Skin epidermis (tissue), 12 donors: ENCODE data around the gene KCNA10.
"Not testable (repeated sequence)": the region's sequence is repeated elsewhere in the genome, so short reads cannot be mapped to it uniquely, and the experiment has no call there.

Source experiments
- H3K27ac ChIP-seq, 21 experiments: fragments of 200-600 bp; sonication (generic) in 11 of 21; one replicate each; pipeline ENCODE4 v1.5.0; 2020; ENCODE audit warnings: mild to moderate bottlenecking in 3 of 21, inconsistent platforms in 2 of 21, moderate library complexity in 2 of 21
- H3K4me3 ChIP-seq, 7 experiments: fragments of 200-600 bp; sonication (generic) in 2 of 7; one replicate each; pipeline ENCODE4 v1.5.0; 2020; ENCODE audit warnings: inconsistent platforms in 2 of 7, mild to moderate bottlenecking in 2 of 7, moderate library complexity in 1 of 7

The KCNA10 gene

GRCh38 chr1:110538921-110539320 lies 19.9 kb upstream of the KCNA10 start:
- Histone ChIP-seq H3K4me3 (no peak overlapping the region), H3K27ac (no peak overlapping the region)

- no peak overlapping the region for H3K27ac ChIP-seq
- no peak overlapping the region for H3K4me3 ChIP-seq
Measured at GRCh38 chr1:110538075-110538474, 19.1 kb upstream of the KCNA10 start.

- Histone ChIP-seq H3K4me3 (no peak overlapping the region), H3K27ac (no peak overlapping the region)
Measured at GRCh38 chr1:110535985-110536384, 17.0 kb upstream of the KCNA10 start.

- no peak overlapping the region for H3K27ac ChIP-seq
- H3K4me3 ChIP-seq: no peak overlapping the region
Measured at GRCh38 chr1:110533230-110533629, 14.3 kb upstream of the KCNA10 start.

- H3K4me3 ChIP-seq: no peak overlapping the region
- H3K27ac ChIP-seq: no peak overlapping the region
Measured at GRCh38 chr1:110529011-110529410, 10.0 kb upstream of the KCNA10 start.

GRCh38 chr1:110526201-110526780 lies 7.3 kb upstream of the KCNA10 start:
- no peak overlapping the region for H3K27ac ChIP-seq
- no peak overlapping the region for H3K4me3 ChIP-seq

- H3K27ac ChIP-seq: no peak overlapping the region
- no peak overlapping the region for H3K4me3 ChIP-seq
Measured at GRCh38 chr1:110525249-110525595, 6.2 kb upstream of the KCNA10 start.

- H3K27ac ChIP-seq: no peak overlapping the region
- H3K4me3 ChIP-seq: no peak overlapping the region
Measured at GRCh38 chr1:110524311-110525248, 5.6 kb upstream of the KCNA10 start.

GRCh38 chr1:110523011-110523410 lies 4.0 kb upstream of the KCNA10 start:
- H3K4me3 ChIP-seq: no peak overlapping the region
- H3K27ac ChIP-seq: no peak overlapping the region

GRCh38 chr1:110522560-110522959 lies 3.6 kb upstream of the KCNA10 start:
- H3K27ac ChIP-seq: no peak overlapping the region

GRCh38 chr1:110520827-110521226 lies 1.9 kb upstream of the KCNA10 start:
- Histone ChIP-seq H3K4me3 (no peak overlapping the region), H3K27ac (no peak overlapping the region)

More at GRCh38 chr1:110522560-110522959, 3.6 kb upstream of the KCNA10 start:
- no peak overlapping the region for H3K4me3 ChIP-seq

- no peak overlapping the region for H3K4me3 ChIP-seq
- H3K27ac ChIP-seq: no peak overlapping the region
Measured at GRCh38 chr1:110515891-110516290, 3.1 kb downstream of the KCNA10 start.

- Histone ChIP-seq H3K4me3 (no peak overlapping the region), H3K27ac (no peak overlapping the region)
Measured at GRCh38 chr1:110515041-110515440, 3.9 kb downstream of the KCNA10 start.

GRCh38 chr1:110513511-110513910 lies 5.5 kb downstream of the KCNA10 start:
- no peak overlapping the region for H3K27ac ChIP-seq
- no peak overlapping the region for H3K4me3 ChIP-seq

- H3K27ac ChIP-seq: no peak overlapping the region
- H3K4me3 ChIP-seq: no peak overlapping the region
Measured at GRCh38 chr1:110511436-110511835, 7.5 kb downstream of the KCNA10 start.

- H3K27ac ChIP-seq, H3K4me3 ChIP-seq: not testable (repeated sequence)
Measured at GRCh38 chr1:110510921-110511320, 8.1 kb downstream of the KCNA10 start.

- Histone ChIP-seq H3K27ac (no peak overlapping the region), H3K4me3 (no peak overlapping the region)
Measured at GRCh38 chr1:110509655-110510054, 9.3 kb downstream of the KCNA10 start.

- Histone ChIP-seq H3K27ac (peak overlapping the region in 6 of 21 experiments; percentile 14 to 53 (median 36)), H3K4me3 (no peak overlapping the region)
Measured at GRCh38 chr1:110508028-110508940, 10.7 kb downstream of the KCNA10 start.

- Histone ChIP-seq H3K4me3 (no peak overlapping the region), H3K27ac (no peak overlapping the region)
Measured at GRCh38 chr1:110506541-110506940, 12.4 kb downstream of the KCNA10 start.

- no peak overlapping the region for H3K27ac ChIP-seq
- H3K4me3 ChIP-seq: no peak overlapping the region
Measured at GRCh38 chr1:110505596-110505995, 13.4 kb downstream of the KCNA10 start.
